Esophagus mucosa (tissue), 1 donor: Measurements from ENCODE around the gene SLC7A14. TPM values are rescaled to one million over a fixed set of nuclear protein-coding genes. Genes with fewer than 3 reads are reported as not detected.
A peak's percentile ranks its signal among the peaks of the same experiment; 100 is the strongest.

Source experiments
- ATAC-seq: fragments of 200-7000 bp; cut with Tn5 transposase; one replicate; pipeline ENCODE4 v1.9.1; 2020
- total RNA-seq: library from RNA; stranded (reverse); gene quantifications from one replicate; pipeline ENCODE4 v1.2.4, GENCODE V29; 2023
- donor health status: DM: yes; HTN: yes; CAD: no.

SLC7A14 gene
- total RNA-seq, 1 donor from 2014 or later = not detected

DNA sequence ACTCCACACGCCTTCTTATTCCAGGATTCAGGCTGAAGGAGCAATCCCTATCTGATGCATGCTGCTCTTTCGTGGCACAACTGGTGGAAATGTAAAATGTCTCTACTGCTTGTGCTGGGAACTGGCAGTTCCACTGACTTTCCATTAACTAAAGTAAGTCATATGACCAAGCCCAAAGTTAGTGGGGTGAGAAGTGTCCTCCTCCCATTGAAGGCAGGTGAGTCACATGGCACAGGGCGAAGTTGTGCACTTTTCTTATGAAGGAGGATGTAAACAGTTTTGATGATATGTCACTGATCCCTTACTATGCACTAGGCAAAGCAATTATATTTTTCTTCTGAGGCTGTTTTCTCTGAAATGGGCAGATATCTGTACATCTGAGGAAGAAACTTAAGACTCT lies 51.6 kb downstream of the SLC7A14 start:
- ATAC-seq = peak; percentile 60

- no peak for ATAC-seq
These were observed 53.3 kb downstream of the SLC7A14 start for GRCh38 chr3:170532573-170532972.

- no peak for ATAC-seq
These were observed 54.1 kb downstream of the SLC7A14 start for GRCh38 chr3:170531657-170532335.

GRCh38 chr3:170531054-170531453 lies 54.8 kb downstream of the SLC7A14 start:
- ATAC-seq = peak; percentile 66

DNA sequence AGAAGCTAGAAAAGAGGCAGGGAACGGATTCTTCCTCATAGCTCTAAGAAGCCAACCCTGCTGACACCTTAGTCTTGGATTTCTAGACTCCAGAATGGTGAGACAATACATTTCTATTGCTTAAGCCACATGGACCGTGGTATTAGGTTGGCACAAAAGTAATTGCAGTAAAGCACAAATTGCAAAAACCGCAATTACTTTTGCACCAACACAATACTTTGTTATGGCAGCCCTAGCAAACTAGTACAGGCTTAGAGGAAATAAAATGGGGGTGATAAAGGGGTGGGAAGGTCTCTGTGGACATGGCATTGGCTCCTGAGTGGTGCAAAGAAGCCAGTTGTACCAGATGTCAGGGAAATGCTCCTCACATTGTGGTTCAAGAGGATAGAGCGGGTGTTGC lies 56.0 kb downstream of the SLC7A14 start:
- ATAC-seq = no peak

DNA sequence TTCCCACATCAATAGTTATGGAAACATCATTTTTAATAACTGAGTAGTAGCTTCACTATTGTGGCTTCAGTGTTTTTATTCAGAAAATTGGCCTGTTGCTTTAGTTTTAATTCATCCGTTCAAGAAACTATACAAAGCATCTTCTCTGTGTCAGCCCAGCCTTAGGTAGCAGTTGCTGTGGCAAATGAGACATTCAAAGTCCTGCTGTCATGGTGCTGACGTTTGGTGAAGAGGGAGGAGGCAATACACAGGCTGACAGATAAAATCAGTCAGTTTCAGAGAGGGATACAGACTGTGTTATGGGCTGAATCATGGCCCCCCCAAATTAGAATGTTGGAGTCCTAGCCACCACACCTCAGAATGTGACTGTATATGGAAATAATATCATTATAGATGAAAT lies 56.5 kb downstream of the SLC7A14 start:
- ATAC-seq = no peak

GRCh38 chr3:170528726-170529125 lies 57.1 kb downstream of the SLC7A14 start:
- no peak for ATAC-seq

- no peak for ATAC-seq
These were observed 61.8 kb downstream of the SLC7A14 start for GRCh38 chr3:170524073-170524472.

- no peak for ATAC-seq
These were observed 62.6 kb downstream of the SLC7A14 start for GRCh38 chr3:170523248-170523647.

DNA sequence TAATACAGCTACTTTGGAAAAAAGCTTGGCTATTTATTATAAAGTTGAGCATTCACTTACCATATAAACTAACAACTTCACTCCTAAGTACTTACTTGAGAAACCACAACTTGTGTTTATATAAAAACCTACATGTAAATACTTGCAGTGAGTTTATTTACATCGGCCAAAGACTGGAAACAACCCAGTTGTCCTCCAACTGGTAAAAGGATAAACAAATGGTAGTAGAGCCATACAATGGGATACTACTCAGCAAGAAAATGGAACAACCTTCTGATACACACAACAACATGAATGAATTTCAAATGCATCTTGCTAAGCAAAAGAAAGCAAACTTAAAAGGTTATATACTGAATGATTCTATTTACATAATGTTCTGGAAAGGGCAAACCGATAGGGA lies 63.7 kb downstream of the SLC7A14 start:
- no peak for ATAC-seq

DNA sequence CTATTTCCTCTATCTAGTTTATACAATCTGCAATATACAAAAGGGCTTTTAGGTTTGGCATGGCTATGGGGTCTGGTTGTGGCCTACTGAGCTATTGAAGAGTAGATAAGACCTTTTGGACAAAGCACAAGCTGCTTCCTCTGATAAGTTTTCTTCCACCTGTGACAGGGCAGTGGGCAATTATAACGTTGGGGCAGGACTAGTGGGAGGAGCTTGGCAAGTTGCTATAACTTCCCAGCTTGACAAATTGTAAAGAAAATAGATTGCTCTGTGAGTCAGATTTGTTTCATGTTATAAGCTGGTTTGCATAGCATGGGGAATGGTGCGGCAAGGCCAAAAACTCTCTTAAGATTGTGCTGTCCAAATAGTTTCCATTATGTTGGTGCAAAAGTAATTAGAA lies 64.9 kb downstream of the SLC7A14 start:
- no peak for ATAC-seq

- ATAC-seq = no peak
These were observed 68.5 kb downstream of the SLC7A14 start for GRCh38 chr3:170517242-170517945.

DNA sequence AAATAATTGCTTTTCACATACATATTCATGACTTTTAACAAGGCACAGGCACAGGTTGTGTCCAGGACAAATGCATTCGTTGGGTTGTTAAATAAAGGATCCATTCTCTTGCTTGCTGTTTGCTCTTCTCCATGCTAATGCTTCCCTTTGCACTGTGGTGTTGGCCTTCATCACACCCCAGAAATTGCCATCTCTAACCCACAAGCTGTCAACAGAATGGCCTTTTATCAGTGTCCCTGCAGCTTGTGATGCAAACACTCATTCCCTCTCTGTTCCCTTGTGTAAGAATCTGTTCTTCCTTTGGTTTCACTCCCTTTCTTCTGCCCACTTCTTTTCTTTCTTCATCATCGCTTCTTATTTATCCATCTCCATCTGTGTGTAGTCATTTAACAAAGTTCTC lies 72.2 kb downstream of the SLC7A14 start:
- no peak for ATAC-seq

GRCh38 chr3:170511371-170511770 lies 74.5 kb downstream of the SLC7A14 start:
- no peak for ATAC-seq

- no peak for ATAC-seq
These were observed 77.0 kb downstream of the SLC7A14 start for GRCh38 chr3:170508839-170509238.

DNA sequence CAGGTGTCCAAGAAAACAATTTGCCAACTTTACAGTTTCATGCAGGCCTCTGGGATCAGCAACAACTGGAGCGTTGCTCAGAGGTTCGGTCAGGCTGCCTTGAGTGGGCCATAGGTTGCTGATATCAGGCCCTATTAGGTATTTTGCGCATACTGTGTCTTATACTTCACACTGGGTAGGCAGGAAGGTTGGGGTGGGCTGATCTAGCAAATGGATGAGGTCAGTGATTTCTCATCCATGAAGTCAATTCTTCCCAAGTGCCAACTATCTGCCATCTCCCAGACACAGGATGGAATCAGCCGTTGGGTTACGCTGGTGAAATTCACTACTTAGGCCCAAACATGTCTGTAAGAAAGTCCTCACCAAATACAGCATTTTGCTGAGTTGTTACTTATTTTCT lies 77.6 kb downstream of the SLC7A14 start:
- no peak for ATAC-seq

GRCh38 chr3:170507063-170507462 lies 78.8 kb downstream of the SLC7A14 start:
- no peak for ATAC-seq

- no peak for ATAC-seq
These were observed 79.3 kb downstream of the SLC7A14 start for GRCh38 chr3:170506556-170506955.

GRCh38 chr3:170502297-170502696 lies 83.6 kb downstream of the SLC7A14 start:
- ATAC-seq = no peak

DNA sequence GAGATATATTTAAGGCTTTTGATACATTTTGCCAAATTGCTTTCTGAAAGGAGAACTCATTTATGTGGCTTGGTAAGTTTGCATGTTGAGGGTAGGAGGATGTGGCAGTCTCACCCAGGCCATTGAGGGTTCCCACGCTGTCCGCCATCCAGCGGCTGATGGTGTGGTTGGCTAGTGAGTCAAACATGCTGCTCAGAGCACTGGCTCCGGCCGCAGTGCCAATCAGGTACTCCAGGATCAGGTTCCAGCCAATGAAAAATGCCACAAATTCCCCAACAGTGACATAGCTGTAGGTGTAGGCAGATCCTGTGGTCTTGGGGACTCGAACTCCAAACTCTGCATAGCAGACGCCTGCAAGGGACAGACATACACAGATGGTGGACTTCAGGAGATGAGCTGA lies 84.9 kb downstream of the SLC7A14 start:
- no peak for ATAC-seq

GRCh38 chr3:170500462-170500861 lies 85.4 kb downstream of the SLC7A14 start:
- no peak for ATAC-seq

- no peak for ATAC-seq
These were observed 86.2 kb downstream of the SLC7A14 start for GRCh38 chr3:170499562-170500156.

DNA sequence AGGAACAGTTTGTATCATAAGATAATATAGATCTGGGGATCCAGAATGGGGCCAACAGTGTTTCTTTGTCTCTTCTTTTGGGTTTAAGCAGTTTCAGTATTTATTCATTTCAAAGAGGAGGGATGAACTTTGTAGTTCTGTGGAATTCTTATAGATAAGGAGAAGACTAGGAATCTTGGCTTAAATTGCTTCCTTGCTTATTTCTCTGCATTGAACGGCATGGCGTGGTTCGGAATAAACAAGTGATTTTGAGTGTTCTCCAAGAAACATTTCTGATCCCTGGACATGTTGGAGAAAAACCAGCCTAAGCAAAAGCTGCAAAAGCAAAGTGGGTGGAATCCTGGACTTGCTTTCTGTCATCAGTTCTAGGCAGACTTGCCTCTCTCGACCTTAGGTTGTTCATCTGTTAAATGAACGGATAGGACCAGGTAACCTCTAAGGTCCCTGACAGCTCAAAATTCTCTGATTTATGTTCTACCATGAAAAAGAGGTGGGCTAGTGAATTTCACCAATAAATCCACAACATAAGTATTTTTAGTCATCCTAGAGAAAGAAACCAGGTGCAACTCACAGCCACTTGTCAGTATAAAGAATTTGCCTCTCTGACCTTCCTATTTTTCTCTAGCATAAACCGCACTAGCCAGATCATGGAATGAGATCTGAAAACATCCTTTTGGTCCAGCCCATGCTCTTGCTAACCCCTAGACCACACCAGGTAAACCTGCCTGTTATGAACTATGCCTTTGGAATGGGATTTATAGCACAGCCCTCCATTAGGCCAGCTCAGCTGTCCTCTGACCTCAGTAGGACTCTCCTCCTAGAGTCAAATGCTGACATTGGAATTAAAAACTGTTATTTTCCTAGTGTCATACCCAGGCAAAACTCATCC lies 88.4 kb downstream of the SLC7A14 start:
- ATAC-seq = no peak
